Retinal pigment epithelial cell (primary cell): ENCODE data around the gene GJA3.

Source experiments
- DNase-seq: peaks from one replicate; pipeline ENCODE4 v3.0.0-alpha.2; 2010; ENCODE audit warnings: low read depth
- H3K4me3 ChIP-seq: 2 replicates; pipeline ENCODE4 v1.5.1; 2011; ENCODE audit warnings: mild to moderate bottlenecking, low read length, control low read depth, moderate library complexity
- TF ChIP-seq, protein P1 (sequence below): conservative IDR thresholded peaks from 2 replicates; pipeline ENCODE4 v1.5.1; 2011; ENCODE audit warnings: low read depth, low read length, control low read depth, inconsistent platforms

GJA3 gene

DNA sequence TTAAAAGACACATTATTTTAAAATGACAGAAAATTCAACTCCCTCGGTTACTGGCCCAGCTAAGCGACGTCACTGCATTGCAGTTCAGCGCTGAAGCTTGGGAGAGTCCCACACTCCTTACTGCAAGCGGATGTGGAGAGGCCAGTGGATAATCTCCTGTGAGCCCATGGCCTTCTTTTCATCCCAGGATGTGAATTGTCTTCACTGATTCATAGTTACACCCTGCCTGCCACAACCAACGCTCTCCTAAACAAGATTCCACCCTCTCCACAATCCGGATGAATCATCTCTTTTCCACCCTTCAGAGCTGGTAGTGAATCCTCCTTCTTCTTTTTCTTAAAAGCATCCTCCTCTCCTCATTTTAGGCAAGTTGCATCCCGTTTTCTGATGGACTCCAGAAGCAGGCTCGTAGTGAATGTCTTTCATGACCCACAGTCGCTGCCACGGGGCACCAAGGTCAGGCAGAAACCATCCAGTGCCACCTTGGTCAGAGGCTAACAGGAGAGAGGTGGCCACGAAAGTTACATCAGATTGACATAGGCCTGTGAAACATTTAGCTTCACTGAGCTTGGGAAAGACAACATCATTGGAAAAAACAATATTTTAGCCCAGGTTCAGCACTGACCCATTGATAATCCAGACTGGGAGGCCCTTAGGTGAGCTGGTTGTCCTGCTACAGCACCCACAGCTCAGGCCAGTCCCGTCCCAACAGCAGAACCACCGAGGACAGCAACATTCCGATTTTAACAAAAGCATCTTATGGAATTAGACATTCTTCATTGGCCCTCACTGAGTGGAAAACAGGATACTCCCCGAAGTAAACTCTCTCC lies 29.8 kb upstream of the GJA3 start:
- TF ChIP-seq, protein P1, sequence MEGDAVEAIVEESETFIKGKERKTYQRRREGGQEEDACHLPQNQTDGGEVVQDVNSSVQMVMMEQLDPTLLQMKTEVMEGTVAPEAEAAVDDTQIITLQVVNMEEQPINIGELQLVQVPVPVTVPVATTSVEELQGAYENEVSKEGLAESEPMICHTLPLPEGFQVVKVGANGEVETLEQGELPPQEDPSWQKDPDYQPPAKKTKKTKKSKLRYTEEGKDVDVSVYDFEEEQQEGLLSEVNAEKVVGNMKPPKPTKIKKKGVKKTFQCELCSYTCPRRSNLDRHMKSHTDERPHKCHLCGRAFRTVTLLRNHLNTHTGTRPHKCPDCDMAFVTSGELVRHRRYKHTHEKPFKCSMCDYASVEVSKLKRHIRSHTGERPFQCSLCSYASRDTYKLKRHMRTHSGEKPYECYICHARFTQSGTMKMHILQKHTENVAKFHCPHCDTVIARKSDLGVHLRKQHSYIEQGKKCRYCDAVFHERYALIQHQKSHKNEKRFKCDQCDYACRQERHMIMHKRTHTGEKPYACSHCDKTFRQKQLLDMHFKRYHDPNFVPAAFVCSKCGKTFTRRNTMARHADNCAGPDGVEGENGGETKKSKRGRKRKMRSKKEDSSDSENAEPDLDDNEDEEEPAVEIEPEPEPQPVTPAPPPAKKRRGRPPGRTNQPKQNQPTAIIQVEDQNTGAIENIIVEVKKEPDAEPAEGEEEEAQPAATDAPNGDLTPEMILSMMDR = no peak
- DNase-seq = no peak
- H3K4me3 ChIP-seq = no peak overlapping the region

DNA sequence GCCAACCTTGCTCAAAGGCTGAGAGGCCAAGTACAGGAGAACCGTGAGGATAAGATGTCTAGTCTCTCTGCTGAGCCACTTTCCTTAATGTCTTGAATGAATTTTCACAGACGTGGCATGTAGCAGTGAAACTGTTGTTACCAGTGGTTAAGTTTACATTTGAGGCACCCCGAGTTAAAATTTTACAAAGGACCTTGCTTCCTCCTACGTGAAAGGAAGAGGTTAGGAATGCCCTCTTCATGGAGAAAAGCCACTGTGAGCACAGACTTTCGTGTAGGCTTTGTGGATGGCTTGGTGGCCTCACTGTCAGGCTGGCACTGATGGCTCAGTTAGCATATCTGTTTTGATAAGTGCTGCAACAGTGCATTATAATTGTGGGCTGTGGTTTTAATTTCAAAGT lies 29.2 kb upstream of the GJA3 start:
- no peak for DNase-seq
- no peak overlapping the region for H3K4me3 ChIP-seq
- TF ChIP-seq, protein P1 = no peak

DNA sequence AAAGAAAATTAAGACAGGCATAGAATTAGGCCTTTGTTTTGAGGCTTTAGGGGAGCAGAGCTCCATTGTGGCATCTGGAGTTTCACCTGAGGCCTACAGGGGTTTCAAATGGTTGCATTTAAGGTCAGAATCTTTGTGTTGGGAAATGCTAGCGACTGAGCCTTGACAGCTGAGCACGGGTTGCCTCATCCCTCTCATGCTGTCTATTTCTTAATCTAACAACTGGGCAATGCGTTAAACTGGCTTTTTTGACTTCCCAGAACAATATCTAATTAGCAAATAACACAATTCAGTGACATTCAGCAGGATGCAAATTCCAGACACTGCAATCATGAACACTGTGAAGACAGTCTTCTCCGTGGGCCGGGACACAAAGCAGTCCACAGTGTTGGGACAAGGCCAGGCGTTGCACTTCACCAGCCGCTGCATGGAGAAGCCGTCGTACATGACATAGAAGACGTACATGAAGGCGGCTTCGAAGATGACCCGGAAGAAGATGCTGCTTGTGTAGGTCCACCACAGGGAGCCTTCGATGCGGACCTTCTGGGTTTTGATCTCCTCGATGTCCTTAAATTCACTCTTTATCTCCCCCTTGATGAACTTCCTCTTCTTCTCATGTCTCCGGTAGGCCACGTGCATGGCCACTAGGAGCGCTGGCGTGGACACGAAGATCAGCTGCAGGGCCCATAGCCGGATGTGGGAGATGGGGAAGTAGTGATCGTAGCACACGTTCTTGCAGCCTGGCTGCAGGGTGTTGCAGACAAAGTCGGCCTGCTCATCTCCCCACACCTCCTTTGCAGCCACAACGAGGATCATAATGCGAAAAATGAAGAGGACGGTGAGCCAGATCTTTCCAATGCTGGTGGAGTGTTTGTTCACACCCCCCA lies 28.1 kb upstream of the GJA3 start:
- no peak for DNase-seq
- no peak overlapping the region for H3K4me3 ChIP-seq
- TF ChIP-seq, protein P1 = peak; percentile 19

DNA sequence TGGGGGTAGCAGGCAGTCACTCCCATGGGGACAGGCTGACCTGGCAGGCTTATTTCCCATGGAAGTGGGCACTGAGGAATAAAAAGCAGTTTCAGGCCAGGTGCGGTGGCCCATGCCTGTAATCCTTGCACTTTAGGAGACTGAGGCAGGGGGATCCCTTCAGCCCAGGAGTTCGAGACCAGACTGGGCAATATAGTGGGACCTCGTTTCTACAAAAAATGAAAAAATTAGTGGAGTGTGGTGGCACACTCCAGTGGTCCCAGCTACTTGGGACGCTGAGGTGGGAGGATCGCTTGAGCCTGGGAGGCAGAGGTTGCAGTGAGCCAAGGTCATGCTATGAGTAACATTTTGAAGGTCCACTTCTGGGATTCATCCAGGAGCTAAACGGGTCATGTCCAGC lies 25.9 kb upstream of the GJA3 start:
- TF ChIP-seq, protein P1 = no peak
- DNase-seq = no peak
- H3K4me3 ChIP-seq = no peak overlapping the region

DNA sequence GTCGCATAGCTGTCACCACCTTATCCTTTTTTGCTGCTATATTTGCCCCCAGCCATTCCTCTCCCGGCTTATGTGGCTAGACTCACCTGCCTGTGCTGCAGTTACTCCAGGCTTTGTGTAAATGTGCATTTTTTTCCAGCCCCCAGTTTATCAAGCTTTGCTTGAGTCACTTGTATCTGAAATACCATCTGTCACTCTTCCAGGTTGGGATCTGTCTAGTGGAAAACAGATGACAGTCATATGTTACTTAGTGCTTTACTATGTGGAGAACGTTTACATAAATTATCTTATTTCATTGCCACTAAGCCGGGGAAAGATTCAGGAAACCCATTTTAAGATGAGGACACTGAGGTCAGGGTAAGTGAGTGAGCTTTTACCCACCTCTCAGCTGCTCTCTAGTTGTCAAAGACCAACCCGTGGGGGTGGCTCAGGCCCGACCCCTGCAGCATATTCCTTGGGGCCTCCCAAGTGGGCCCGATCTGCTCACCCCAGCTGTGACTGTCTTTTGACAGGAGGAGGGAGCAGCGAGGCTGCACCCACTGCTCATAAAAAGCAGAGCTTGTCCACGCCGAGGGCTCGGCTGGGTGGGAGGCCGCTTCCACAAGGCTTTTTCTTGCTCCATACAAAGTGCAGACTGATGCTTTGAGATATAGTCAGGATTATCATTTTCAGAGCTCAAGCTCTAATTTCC lies 24.7 kb upstream of the GJA3 start:
- no peak overlapping the region for H3K4me3 ChIP-seq
- DNase-seq = no peak
- TF ChIP-seq, protein P1 = no peak

DNA sequence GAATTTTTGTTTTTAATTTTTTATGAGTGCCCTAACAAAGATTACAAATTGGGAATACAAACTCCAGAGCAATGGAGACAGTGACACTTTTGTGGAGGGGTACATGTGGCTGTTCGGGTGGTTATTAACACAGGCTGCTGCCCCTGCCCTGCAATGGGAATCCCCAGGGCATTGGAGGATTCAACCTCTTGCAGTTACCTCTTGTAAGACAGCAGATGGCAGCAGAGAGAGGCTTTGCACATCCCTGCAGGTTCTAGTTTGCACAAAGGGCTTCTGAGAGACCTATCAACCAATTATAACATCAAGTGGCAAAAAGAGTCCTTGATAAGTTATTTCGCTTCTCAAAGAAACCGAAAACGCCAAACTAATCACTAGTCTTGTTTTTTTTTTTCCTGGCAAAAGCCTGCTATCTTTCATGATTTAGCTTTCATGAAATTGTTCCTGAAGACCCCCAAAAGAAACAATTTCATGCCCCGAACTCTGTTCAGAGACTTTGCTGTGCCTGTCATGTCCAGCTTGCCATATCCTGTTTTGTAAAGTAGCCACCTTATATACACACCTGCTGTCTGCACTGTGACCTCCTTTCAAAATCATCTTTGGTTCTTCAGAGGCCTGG lies 21.5 kb upstream of the GJA3 start:
- DNase-seq = no peak
- no peak overlapping the region for H3K4me3 ChIP-seq
- TF ChIP-seq, protein P1 = peak; percentile 93
